H54 (cell line): ENCODE results near the gene GPX5.
"Not testable (repeated sequence)": the region's sequence is repeated elsewhere in the genome, so short reads cannot be mapped to it uniquely, and the experiment has no call there.

Experiments
- DNase-seq: peaks from one replicate; pipeline ENCODE4 v3.0.0; 2011; ENCODE audit warnings: low spot score, mixed read lengths; ENCODE audit not compliant: insufficient read length
- FAIRE-seq: peaks from 3 replicates; lab custom pipeline; 2011; peaks lifted over from hg19 to GRCh38; lab: Jason Lieb, UNC
- POLR2A ChIP-seq: IDR thresholded peaks from 2 replicates; pipeline ENCODE4 v1.6.1; 2011; ENCODE audit warnings: low read depth, mild to moderate bottlenecking, low read length

The GPX5 gene

DNA sequence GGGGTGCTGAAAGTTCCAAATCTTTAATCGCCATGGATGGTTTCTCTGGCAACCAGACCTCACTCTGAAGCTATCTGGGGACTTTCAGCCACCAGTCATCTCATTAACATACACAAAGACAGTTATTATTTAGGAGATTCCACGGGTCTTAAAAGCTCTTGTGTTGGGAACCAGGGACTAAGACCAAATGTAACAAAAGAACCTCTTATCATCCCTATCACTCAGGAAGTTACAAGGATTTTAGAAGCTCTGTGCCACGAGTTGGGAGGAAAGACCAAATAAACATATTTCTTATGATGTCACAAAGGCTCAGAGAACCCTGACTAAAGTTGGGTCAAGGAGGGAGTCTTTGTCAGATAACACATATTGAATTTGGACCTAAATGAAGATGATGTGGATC is 27.8 kb upstream of the GPX5 start:
- DNase-seq (no peak), FAIRE-seq (no peak)
- no peak for TF ChIP-seq POLR2A

GRCh38 chr6:28501259-28501658 is 24.4 kb upstream of the GPX5 start:
- no peak for TF ChIP-seq POLR2A
- FAIRE-seq: no peak
- no peak for DNase-seq

- not testable (repeated sequence) for DNase-seq, FAIRE-seq
Measured at GRCh38 chr6:28502136-28502535, 23.5 kb upstream of the GPX5 start.

DNA sequence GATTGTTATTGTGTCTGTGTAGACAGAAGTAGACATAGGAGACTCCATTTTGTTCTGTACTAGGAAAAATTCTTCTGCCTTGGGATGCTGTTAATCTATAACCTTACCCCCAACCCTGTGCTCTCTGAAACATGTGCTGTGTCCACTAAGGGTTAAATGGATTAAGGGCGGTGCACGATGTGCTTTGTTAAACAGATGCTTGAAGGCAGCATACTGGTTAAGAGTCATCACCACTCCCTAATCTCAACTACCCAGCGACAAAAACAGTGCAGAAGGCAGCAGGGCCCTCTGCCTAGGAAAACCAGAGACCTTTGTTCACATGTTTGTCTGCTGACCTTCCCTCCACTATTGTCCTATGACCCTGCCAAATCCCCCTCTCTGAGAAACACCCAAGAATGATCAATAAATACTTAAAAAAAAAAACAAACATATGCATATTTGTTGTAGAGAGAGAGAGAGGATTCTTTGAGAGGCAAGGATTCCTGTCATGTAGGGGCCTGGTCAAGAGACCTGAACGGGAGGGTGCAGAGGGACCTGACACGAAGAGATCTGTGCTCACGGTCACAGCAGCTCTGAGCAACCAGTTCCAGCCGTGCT is 22.9 kb upstream of the GPX5 start:
- DNase-seq, FAIRE-seq: not testable (repeated sequence)

DNA sequence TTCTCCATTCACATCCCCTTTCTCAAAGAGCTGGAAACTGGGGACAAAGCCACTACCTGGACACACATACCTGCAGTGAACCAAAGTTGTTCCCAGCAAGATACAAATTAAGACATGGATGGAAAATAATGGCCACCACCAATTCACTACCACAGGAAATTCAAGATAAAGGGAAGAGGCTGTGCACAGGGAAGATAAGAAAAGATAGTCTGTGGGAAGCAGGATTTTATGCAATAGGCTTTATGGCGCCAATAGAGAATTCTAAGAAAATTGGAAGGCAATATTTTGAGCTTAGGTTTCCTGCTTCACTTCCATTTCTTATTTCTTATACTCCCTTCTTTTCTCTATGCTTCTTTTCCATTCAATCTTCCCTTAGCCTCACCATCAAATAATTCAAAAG is 19.9 kb upstream of the GPX5 start:
- DNase-seq (no peak), FAIRE-seq (no peak)
- no peak for TF ChIP-seq POLR2A

GRCh38 chr6:28506807-28507475 is 18.7 kb upstream of the GPX5 start:
- TF ChIP-seq POLR2A: no peak
- no peak for DNase-seq
- FAIRE-seq: no peak

GRCh38 chr6:28511628-28512300 is 13.9 kb upstream of the GPX5 start:
- no peak for FAIRE-seq

GRCh38 chr6:28512387-28512786 is 13.3 kb upstream of the GPX5 start:
- not testable (repeated sequence) for DNase-seq, FAIRE-seq

More at GRCh38 chr6:28511628-28512300, 13.9 kb upstream of the GPX5 start:
- no peak for DNase-seq
- no peak for TF ChIP-seq POLR2A

DNA sequence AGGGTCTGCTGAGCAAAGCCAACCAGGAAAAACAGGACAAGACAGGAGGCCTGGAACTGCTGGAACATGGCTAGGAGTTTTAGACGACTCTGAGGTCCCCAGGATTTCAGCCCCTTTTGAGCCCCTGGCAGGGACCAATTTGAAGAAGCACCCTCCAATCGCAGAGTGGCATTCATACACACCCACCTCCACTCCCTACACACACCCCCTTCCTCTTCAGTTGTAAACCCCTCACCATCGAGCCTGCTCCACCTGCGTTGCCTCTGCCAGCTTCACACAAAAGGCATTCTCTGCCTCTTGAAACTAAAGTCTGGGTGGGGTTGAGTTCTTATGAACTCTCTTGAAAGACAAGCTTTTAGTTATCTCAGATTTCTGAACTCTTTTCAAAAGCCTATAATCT is 10.0 kb upstream of the GPX5 start, which contains the start of gene GPX6:
TSS of gene GPX6 (minus strand) at position 118 of the 400 bp plus-strand sequence. CDS start at position 68, 50 bp downstream.
- DNase-seq (no peak), FAIRE-seq (no peak)
- no peak for TF ChIP-seq POLR2A

- DNase-seq (no peak), FAIRE-seq (no peak)
- TF ChIP-seq POLR2A: no peak
Measured at GRCh38 chr6:28517964-28518363, 7.7 kb upstream of the GPX5 start.

DNA sequence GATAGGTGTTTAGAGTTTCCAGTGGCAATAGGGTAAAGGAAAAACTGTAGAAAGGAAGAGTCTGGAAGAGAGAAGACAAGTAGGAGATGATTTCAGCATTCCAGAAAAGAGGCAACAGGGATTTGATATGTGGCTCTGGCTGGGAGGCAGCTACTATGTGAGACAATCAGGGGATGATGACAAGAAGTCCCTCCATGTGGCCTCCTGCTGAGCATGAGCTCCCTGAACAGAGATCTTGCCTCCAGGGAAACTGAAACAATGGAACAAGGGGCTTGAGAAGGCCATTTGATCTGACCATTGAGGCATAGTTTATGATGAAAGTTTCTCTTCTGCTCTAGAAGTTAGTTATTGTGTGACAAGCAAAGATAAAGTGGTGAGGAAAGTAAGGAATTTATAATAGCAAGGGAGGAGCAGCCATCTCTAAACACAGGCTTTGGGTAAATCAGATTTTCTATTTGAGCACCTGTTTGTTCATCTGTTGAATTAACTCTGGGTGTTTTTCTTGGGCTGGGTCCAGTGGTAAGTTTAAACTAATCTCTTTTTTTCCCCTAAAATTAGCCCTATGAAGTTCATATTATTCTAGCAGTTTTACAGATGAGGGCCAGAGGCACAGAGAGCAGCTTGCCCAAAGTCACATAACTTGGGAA is 3.0 kb upstream of the GPX5 start:
- DNase-seq: no peak
- FAIRE-seq: no peak
- TF ChIP-seq POLR2A: no peak

DNA sequence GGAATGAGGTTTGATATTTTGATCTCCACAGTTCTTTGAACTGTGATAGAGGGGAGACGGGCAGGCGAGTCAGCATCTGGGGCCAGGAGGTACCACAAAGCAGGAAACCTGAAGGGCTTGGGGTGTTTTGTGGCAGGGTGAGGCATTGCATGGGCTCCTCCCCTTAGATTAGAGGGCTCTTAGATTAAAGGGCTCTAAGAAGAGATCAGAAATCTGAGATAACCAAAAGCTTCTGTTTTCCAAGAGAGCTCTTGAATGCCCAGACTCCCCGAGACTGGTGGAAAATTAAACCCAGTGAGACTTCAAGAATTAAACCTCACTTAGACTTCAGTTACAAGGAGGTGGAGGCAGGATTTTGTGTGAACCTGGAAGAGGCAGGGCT is 2.4 kb upstream of the GPX5 start:
- DNase-seq: no peak
- no peak for FAIRE-seq
- TF ChIP-seq POLR2A: no peak

DNA sequence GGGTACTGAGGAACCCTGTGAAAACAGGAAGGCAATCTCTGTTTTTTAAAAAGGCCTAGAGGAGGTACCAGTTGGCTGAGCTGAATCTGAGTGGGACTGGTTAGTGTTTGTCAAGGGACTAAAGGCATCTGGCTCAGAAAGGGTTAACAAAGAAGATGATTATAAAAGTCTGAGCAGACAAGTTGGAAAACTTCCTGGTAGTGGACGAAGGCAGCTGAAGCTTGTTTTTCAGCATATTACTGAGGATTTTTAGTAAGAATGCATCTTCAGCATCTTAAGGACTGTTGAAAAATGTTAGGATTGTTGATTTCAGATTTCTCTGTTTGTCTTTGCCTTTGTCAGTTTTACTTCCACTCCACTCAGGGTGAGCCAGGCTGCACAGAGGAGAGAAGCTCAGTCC is 5.1 kb downstream of the GPX5 start:
- DNase-seq (no peak), FAIRE-seq (no peak)
- no peak for TF ChIP-seq POLR2A

DNA sequence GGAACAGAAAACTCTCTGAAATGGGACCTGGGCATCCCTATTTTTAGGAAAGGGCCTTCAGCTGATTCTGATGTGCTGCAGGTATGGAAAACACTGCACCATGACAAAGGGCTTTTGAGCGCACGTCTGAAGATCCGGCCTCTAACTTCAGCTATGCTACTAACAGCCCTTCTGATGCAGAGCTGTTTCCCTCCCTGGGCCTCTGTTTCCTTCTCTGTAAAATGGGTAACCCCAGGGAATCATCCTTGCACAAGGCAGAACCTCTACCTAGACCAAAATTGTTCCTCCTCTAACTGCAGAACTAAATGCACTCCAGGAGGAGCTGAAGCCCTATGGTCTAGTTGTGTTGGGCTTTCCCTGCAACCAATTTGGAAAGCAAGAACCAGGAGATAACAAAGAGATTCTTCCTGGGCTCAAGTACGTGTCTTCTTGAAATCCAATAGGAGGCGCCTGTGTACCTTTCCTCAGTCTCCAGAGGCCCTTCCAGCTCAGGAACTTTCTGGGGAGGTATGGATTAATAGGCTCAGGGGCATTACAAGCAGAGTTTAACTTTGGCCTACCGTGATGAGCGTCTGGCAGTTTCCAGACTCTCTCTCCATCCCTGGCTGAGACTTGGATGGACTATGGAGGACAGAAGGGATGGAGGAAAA is 5.9 kb downstream of the GPX5 start:
- FAIRE-seq (no peak), DNase-seq (no peak)
- TF ChIP-seq POLR2A: no peak

- no peak for TF ChIP-seq POLR2A
- FAIRE-seq (no peak), DNase-seq (no peak)
Measured at GRCh38 chr6:28534306-28534705, 8.6 kb downstream of the GPX5 start.
